SU-DHL-6 (cell line): Measurements from ENCODE around the gene PTPN1.
"Not testable (repeated sequence)": the region's sequence is repeated elsewhere in the genome, so short reads cannot be mapped to it uniquely, and the experiment has no call there.

Experiments
- H2AFZ ChIP-seq: fragments of 200-600 bp; sonication (generic); 2 replicates; pipeline ENCODE4 v1.6.1; 2014; ENCODE audit warnings: low read depth, mild to moderate bottlenecking, moderate library complexity, mixed read lengths, antibody characterized with exemption, low read length; ENCODE audit not compliant: severe bottlenecking
- H3F3A ChIP-seq: fragments of 200-600 bp; shearing (Covaris generic); 2 replicates; pipeline ENCODE4 v1.6.0; 2016; ENCODE audit warnings: antibody characterized with exemption, mild to moderate bottlenecking; ENCODE audit not compliant: insufficient read depth
- H3K27ac ChIP-seq: fragments of 200-600 bp; sonication (generic); 2 replicates; pipeline ENCODE4 v1.5.1; 2016; ENCODE audit warnings: low read depth, mild to moderate bottlenecking, low read length, moderate library complexity, mixed read lengths
- H3K27me3 ChIP-seq: fragments of 200-600 bp; sonication (generic), shearing (Covaris generic); 2 replicates; pipeline ENCODE4 v1.6.0; 2014; ENCODE audit warnings: mild to moderate bottlenecking, low read length
- H3K36me3 ChIP-seq: fragments of 200-600 bp; sonication (generic); 2 replicates; pipeline ENCODE4 v1.6.1; 2014; ENCODE audit warnings: mild to moderate bottlenecking, low read length, mixed read lengths
- H3K4me2 ChIP-seq: fragments of 300-600, 200-600 bp; shearing (Covaris generic), sonication (generic); 2 replicates; pipeline ENCODE4 v1.6.0; 2014; ENCODE audit warnings: low read length, low read depth, mild to moderate bottlenecking; ENCODE audit not compliant: poor library complexity, severe bottlenecking
- H3K4me3 ChIP-seq: fragments of 200-600 bp; sonication (generic); 2 replicates; pipeline ENCODE4 v1.5.1; 2014; ENCODE audit warnings: antibody characterized with exemption, low read length, mild to moderate bottlenecking, mixed read lengths; ENCODE audit not compliant: insufficient read depth, poor library complexity, severe bottlenecking
- H3K79me2 ChIP-seq: fragments of 200-600 bp; sonication (generic); 2 replicates; pipeline ENCODE4 v1.6.1; 2014; ENCODE audit warnings: mild to moderate bottlenecking, low read length, moderate library complexity; ENCODE audit not compliant: insufficient read depth
- H3K9ac ChIP-seq: fragments of 200-600 bp; sonication (generic); 2 replicates; pipeline ENCODE4 v1.7.0; 2014; ENCODE audit warnings: mild to moderate bottlenecking, low read length
- H3K9me2 ChIP-seq: fragments of 200-600 bp; sonication (generic); replicated peaks from 2 replicates; pipeline ENCODE4 v1.6.1; 2014; ENCODE audit warnings: low read length; ENCODE audit not compliant: insufficient read depth
- H3K9me3 ChIP-seq: fragments of 200-600 bp; sonication (generic); 2 replicates; pipeline ENCODE4 v1.6.1; 2014; ENCODE audit warnings: low read length, mixed read lengths; ENCODE audit not compliant: insufficient read depth
- H4K20me1 ChIP-seq: fragments of 200-600 bp; sonication (generic); 2 replicates; pipeline ENCODE4 v1.6.1; 2014; ENCODE audit warnings: low read depth, mild to moderate bottlenecking, antibody characterized with exemption, low read length, moderate library complexity, mixed read lengths
- CTCF ChIP-seq: fragments of 200-600 bp; sonication (generic); IDR thresholded peaks from one replicate; pipeline ENCODE4 v1.5.1; 2017; ENCODE audit warnings: antibody characterized with exemption, mild to moderate bottlenecking, low read length, moderate library complexity; ENCODE audit not compliant: insufficient read depth, poor library complexity, severe bottlenecking
- EZH2phosphoT487 ChIP-seq: fragments of 200-600 bp; sonication (generic), shearing (Covaris generic); conservative IDR thresholded peaks from 2 replicates; pipeline ENCODE4 v1.6.1; 2018; ENCODE audit warnings: mild to moderate bottlenecking, antibody characterized with exemption, low read length, moderate library complexity, mixed read lengths

Gene PTPN1

GRCh38 chr20:50618537-50618936, 108.4 kb downstream of the PTPN1 start:
- Histone ChIP-seq H3K4me2 (no peak overlapping the region), H2AFZ (no peak overlapping the region), H4K20me1 (no peaks in the 10 kb centered on the region), H3K9me3 (no peaks in the 10 kb centered on the region), H3K9ac (no peak overlapping the region), H3K79me2 (no peaks in the 10 kb centered on the region), H3K27ac (no peak overlapping the region), H3K4me3 (no peak overlapping the region), H3K9me2 (no peaks in the 10 kb centered on the region), H3K36me3 (no peaks in the 10 kb centered on the region), H3K27me3 (no peaks in the 10 kb centered on the region), H3F3A (no peaks in the 10 kb centered on the region)
- TF ChIP-seq EZH2phosphoT487 (no peak), CTCF (no peak)

GRCh38 chr20:50620459-50620858, 110.3 kb downstream of the PTPN1 start:
- not testable (repeated sequence) for H3K4me2 ChIP-seq, H3K27ac ChIP-seq, H3F3A ChIP-seq, H3K4me3 ChIP-seq, H3K9me2 ChIP-seq, H3K36me3 ChIP-seq, H3K27me3 ChIP-seq, H2AFZ ChIP-seq, H4K20me1 ChIP-seq, H3K79me2 ChIP-seq, H3K9ac ChIP-seq, H3K9me3 ChIP-seq

GRCh38 chr20:50621068-50621665, 111.0 kb downstream of the PTPN1 start:
- Histone ChIP-seq H3K27ac (no peak overlapping the region), H3K79me2 (no peaks in the 10 kb centered on the region), H3K9me2 (no peaks in the 10 kb centered on the region), H2AFZ (no peak overlapping the region), H4K20me1 (no peaks in the 10 kb centered on the region), H3K4me2 (no peak overlapping the region), H3K9ac (no peak overlapping the region), H3K27me3 (no peaks in the 10 kb centered on the region), H3K4me3 (no peak overlapping the region), H3K9me3 (no peaks in the 10 kb centered on the region), H3F3A (no peaks in the 10 kb centered on the region), H3K36me3 (no peaks in the 10 kb centered on the region)
- TF ChIP-seq EZH2phosphoT487 (no peak), CTCF (no peak)

- no peaks in the 10 kb centered on the region for H3K9me3 ChIP-seq
- H3K4me3 ChIP-seq: no peak overlapping the region
These were observed 114.3 kb downstream of the PTPN1 start for GRCh38 chr20:50624351-50625016.

More at GRCh38 chr20:50624351-50625016, 114.3 kb downstream of the PTPN1 start:
- no peak overlapping the region for H2AFZ ChIP-seq
- no peaks in the 10 kb centered on the region for H3K9me2 ChIP-seq
- H4K20me1 ChIP-seq: no peaks in the 10 kb centered on the region
- no peaks in the 10 kb centered on the region for H3K27me3 ChIP-seq
- no peaks in the 10 kb centered on the region for H3K79me2 ChIP-seq
- no peak overlapping the region for H3K4me2 ChIP-seq
- H3K27ac ChIP-seq: no peak overlapping the region
- H3F3A ChIP-seq: no peaks in the 10 kb centered on the region
- no peak overlapping the region for H3K9ac ChIP-seq
- no peaks in the 10 kb centered on the region for H3K36me3 ChIP-seq
- no peak for TF ChIP-seq CTCF
- no peak for TF ChIP-seq EZH2phosphoT487
